ENCODE results near the gene HERPUD1.

GRCh38 chr16:56939801-56940200 lies 7.9 kb downstream of the HERPUD1 start:
- no peak for TF ChIP-seq CTCF (IDR thresholded peaks at IDR 0.05; ENCODE audit: insufficient read depth, low read length, poor library complexity, severe bottlenecking)
- no peak for TF ChIP-seq EZH2phosphoT487 (conservative IDR thresholded peaks at IDR 0.05; ENCODE audit: low read length)
